GM18868 (cell line): ENCODE results near the gene FAM236D.
"Not testable (repeated sequence)": the region's sequence is repeated elsewhere in the genome, so short reads cannot be mapped to it uniquely, and the experiment has no call there.

ENCODE experiments used
- ATAC-seq: cut with Tn5 transposase; IDR thresholded peaks from one replicate; pipeline ENCODE4 v1.9.1; 2021; ENCODE audit warnings: mild to moderate bottlenecking, moderate library complexity; ENCODE audit not compliant: unreplicated experiment

Gene FAM236D

GRCh38 chrX:72808110-72808509 lies at the start of gene FAM236D:
Gene FAM236D, minus strand, starts transcription at chrX:72808210. Its CDS starts 100 bp downstream, at chrX:72808110.
- not testable (repeated sequence) for ATAC-seq

DNA sequence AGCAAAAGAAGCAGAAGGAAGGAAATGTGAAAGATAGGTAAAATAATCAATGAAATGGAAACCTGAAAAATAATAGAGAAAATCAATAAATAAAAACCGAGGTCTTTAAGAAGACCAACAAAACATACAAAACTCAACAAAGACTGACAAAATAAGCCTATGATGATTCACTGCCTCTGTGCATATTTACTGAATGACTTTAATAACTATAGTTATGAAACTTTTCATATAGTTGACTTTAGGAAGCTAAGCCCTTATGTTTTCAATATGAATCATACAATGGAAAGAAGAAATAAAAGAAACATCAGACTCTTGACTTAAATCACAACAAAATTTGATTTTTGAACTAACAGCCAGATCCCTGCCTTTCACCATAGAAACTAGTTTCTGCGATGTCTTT lies 29.5 kb upstream of the FAM236D start:
- ATAC-seq, result not testable (repeated sequence)

DNA sequence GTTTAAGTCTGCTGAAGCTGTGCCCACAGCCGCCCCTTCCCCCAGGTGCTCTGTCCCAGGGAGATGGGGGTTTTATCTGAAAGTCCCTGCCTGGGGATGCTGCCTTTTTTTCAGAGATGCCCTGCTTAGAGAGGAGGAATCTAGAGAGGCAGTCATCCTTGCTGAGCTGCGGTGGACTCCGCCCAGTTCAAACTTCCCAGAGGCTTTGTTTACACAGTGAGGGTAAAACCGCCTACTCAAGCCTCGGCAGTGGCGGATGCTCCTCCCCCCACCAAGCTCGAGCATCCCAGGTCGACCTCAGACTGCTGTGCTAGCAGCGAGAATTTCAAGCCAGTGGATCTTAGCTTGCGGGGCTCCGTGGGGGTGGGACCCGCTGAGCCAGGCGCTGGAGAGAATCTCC lies 22.7 kb upstream of the FAM236D start:
- ATAC-seq, result not testable (repeated sequence)

DNA sequence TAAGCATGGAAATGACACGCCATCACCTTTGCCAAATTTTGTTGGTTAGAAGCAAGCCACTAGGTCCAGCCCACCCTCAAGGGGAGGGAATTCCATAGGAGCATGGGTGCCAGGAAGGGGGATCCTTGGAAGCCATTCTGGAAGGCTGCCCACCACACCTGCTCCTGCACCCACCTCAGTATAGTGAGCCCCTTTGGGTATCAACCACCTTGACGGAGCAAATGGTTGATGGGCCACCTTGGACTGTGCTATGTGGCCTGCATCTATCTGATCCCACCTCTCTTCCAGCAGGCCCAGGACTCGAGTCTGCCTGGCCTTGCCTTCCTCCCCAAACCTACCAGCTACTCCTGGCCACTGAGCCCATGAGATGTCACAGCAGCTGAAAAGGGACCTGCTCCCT lies 17.6 kb downstream of the FAM236D start:
- not testable (repeated sequence) for ATAC-seq

DNA sequence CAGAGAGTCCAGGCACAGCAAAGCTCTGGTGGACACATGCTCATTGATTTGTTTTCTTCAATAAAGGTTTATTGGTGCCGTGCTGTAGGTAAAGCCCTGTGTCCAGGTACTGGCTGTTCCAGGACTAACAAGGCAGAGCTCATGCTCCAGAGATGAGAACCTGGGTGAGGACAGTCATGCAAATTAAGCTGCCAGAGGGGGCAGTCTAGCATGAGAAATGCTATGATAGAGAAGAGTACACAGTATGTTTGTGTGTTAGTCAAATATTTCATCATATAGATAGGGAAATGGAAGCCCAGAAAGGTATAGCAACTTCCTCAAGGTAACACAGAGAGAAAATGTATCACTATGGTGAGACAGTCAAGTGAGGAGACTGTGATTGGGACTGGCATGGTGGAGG lies 19.9 kb downstream of the FAM236D start:
- not testable (repeated sequence) for ATAC-seq

GRCh38 chrX:72783964-72784363 lies 24.0 kb downstream of the FAM236D start:
- not testable (repeated sequence) for ATAC-seq

DNA sequence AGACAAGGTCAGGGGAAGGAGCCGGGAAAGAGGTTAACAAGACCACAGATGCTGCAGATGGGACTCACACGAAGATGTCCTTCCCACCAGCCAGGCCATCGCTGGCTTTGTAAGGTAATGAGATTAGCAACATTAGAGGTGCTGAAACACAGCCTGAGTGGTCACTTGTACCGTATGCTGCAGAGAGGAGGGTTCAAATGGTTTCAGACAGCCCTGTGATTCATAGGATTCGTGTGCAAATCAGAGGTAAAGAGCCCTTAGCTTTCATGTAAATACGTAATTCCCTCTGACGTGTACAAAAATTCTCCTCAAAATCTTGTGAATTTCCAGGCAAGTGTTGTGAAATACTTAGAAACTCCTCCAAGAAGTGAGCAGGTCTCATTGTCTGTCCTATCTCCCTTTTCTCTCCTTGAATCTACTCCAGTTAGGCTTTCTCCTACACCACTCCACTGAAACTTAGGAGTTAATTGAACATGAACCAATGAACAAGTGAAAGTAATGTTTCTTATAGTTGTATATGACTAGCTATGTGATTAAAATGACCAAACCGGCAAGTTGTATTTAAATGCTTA lies 24.6 kb downstream of the FAM236D start:
- ATAC-seq, result not testable (repeated sequence)

GRCh38 chrX:72782560-72782959 lies 25.4 kb downstream of the FAM236D start, which contains the start of gene FAM236B:
Gene FAM236B, minus strand, starts transcription at chrX:72782660. Its CDS starts 100 bp downstream, at chrX:72782560.
- ATAC-seq, result not testable (repeated sequence)

GRCh38 chrX:72778146-72778545 lies 29.9 kb downstream of the FAM236D start:
- ATAC-seq, result not testable (repeated sequence)

DNA sequence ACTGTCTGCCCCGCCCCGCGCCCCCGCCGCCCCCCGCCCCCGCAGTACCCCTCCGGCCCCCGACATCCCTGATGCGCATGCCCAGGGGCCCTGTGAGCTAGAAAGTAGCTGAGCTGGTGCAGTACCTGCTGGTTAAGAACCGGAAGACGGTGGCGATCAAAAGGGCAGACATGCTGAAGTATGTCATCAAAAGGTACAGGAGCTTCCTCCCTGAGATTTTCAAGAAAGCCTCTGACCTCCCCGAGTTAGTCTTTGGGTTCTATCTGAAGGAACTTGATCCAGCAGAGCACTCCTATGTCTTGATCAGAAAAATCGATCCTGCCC lies 30.6 kb downstream of the FAM236D start:
- ATAC-seq, result peak; percentile 82

- peak; percentile 90 for ATAC-seq
Measured at GRCh38 chrX:72776653-72777466, 31.1 kb downstream of the FAM236D start, which contains the start of gene DMRTC1B. Gene DMRTC1B, plus strand, starts transcription at chrX:72776890. Its CDS starts 68,246 bp downstream, at chrX:72845136.

- ATAC-seq, result not testable (repeated sequence)
Measured at GRCh38 chrX:72760454-72760853, 47.6 kb downstream of the FAM236D start.
